Frontal cortex (tissue), 4 donors: ENCODE results near the gene FAM78A. TPM values are rescaled to one million over a fixed set of nuclear protein-coding genes. Genes with fewer than 3 reads are reported as not detected.
"Not testable (repeated sequence)": the region's sequence is repeated elsewhere in the genome, so short reads cannot be mapped to it uniquely, and the experiment has no call there.

ENCODE experiments used
- DNase-seq, 2 donors: peaks; one replicate each; pipeline ENCODE4 v3.0.0; 2012; ENCODE audit warnings: low spot score in 2 of 2
- FAIRE-seq: peaks from 2 replicates; lab custom pipeline; 2012; peaks lifted over from hg19 to GRCh38; lab: Jason Lieb, UNC
- total RNA-seq: library from RNA; depleted of rRNA; stranded (reverse); fragments of >200 nt; gene quantifications from one replicate; pipeline ENCODE4 v1.2.3, GENCODE V29; 2014
- donor health status: control.
- donor health status: control.
- donor health status: control.

FAM78A gene
- total RNA-seq, 1 donor from 2014 or later = 0.82 TPM

- DNase-seq = no peak
- no peak for FAIRE-seq
These were observed 29.7 kb downstream of the FAM78A start for GRCh38 chr9:131246618-131247017.

DNA sequence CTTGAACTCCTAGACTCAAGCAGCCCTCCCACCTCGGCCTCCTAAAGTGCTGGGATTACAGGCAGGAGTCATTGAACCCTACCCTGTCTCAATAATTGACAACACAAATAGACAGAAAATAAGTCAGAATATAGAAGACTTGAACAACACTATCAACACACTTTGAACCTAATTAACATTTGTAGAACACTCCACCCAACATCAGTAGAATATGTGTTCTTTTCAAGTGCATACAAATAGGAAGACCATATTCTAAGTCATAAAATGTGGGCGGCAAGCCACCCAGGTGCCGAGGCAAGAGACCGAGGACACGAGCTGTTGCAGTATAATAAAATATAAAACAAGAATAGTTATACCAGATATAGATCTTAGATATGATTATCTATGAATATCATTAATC, 32.0 kb downstream of the FAM78A start:
- not testable (repeated sequence) for FAIRE-seq, DNase-seq

GRCh38 chr9:131240047-131240921, 36.0 kb downstream of the FAM78A start:
- DNase-seq (no peak), FAIRE-seq (no peak)

DNA sequence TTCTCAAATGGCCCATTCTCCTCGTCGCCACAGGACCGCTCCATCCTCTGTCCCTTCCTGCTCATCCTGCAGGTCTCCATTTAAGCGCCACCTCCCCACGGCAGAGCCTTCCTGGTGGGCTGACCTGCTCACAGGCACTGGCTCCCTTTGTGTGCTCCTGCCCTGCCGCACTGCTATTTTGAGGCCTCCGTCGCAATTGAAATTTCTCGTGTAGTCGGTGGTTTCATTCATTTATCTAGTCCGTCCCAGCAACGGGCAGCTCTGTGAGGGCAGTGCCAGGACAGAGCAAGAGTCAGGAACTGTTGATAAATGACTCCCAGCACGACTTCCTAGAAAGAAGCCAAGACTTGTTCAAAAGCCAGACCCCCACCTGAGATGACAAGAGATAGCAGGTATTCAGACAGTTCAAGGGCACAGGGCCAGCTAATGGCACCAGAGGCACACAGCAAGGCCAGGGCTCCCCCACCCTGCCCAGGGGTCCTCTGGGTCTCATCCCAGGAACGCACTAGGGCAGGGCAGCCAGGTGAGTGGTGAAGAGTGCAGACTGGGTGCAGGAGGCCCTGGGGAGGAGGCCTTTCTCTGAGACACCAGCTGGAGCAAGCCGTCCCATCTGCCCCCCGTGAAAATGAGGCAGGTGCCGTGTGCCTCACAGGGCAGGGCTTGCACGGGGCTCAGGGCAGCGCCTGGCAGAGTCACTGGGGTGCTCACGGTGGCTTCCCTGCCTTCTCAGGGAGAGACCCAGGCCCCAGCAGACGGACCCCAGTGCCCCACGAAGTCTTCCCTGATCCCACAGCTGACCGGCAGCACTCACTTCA, 36.9 kb downstream of the FAM78A start:
- FAIRE-seq = no peak
- no peak for DNase-seq

- FAIRE-seq (no peak), DNase-seq (no peak)
These were observed 37.8 kb downstream of the FAM78A start for GRCh38 chr9:131238402-131239021.

DNA sequence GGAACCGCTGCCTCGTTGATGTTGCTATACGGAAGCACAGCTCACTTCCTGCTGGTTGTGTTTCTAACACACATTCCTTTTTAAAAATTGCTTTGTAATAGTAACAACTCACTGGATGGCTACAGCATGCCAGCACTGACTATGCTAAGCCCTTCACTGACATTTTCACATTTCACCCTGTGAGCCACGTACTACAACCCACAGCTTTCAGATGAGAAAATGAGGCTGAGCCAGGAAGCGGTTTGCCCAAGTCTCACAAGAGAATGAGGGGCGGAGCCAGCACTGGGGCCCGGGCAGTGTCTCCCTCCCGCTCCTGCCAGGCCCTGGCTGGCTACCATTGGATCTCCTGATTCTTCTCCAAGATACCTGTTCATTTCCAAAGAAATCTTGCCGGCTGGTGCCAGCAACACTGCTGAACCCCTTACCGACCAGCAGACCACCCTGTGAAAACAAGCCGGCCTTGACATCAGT, 38.3 kb downstream of the FAM78A start:
- FAIRE-seq = no peak
- peak in 1 of 2 donors; percentile 37 for DNase-seq

DNA sequence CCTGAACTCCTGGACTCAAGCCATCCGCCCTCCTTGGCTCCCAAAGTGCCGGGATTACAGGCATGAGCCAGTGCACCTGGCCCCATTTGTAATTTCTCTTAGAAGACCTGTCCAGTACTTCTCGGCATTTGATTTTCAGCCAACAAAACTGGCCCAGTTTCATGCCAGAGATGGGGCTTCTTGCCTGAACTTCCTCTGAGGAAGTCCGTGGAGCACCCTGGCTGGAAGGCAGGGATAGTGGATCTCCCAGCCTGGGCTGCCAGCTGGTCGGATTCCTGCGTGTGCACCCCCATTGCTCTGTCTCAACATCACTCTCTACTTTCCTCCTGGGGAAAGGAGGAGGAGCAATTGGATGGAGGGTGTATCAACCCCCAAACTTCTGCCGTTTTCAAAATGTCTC, 39.0 kb downstream of the FAM78A start:
- DNase-seq = no peak

DNA sequence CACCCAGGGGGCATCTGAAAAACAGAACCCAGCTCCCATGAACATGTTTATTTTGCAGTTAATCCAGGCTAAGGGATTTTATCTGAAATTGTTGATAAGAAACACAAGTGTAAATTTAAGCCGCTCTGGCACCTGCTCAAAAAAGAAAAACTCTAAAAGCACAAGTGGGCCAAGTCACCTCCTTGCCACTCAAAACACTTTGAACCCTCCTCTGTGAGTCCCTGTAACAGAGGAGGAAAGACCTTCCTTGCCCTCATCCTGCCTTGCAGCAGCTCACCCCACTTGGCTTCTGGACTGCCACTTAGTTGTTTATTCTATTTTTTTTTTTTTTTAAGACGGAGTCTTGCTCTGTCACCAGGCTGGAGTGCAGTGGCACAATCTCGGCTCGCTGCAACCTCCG, 39.5 kb downstream of the FAM78A start:
- DNase-seq = no peak
- FAIRE-seq = no peak

More for the DNA sequence above, 39.0 kb downstream of the FAM78A start:
- FAIRE-seq = no peak

DNA sequence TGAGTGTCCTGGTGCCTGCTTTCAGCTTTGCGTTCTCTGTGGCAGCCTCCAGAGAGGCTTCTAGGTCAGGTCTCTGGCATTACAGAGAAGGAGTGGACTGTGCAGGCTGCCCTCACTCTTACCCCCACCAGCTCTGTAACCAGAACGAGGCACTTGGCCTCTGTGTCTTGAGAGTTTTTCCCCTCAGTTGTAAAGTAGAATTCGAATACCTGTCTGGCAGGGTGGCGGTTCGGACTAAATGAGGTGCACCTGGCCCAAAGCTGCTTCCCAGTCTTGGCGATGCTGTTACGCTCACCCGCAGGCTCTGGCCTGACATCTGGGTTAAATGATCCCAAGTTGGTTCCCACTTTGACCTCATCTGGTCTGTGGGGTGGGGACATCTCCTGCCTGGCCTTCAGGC, 40.1 kb downstream of the FAM78A start:
- DNase-seq (no peak), FAIRE-seq (no peak)

DNA sequence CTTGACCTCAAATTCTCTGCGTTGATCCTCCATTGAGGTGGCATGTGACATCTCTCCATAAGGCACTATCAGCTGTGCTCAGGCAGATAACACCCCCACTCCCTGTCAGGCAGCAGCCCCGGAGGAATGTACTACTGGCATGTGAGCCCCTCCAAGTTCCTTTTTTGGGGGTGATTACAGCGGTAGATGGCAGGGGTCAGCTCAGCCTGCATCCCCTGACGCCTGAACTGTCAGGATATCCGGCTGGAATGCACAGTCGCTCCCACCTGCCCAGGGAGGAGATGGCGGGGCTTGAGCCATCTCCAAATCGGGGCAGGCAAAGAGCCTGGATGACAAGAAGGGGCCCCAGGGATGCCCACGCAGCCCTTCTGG, 40.8 kb downstream of the FAM78A start:
- no peak for DNase-seq
- FAIRE-seq = no peak

- FAIRE-seq (no peak), DNase-seq (no peak)
These were observed 41.4 kb downstream of the FAM78A start for GRCh38 chr9:131234799-131235479.

- FAIRE-seq (no peak), DNase-seq (no peak)
These were observed 42.3 kb downstream of the FAM78A start for GRCh38 chr9:131233995-131234394.

DNA sequence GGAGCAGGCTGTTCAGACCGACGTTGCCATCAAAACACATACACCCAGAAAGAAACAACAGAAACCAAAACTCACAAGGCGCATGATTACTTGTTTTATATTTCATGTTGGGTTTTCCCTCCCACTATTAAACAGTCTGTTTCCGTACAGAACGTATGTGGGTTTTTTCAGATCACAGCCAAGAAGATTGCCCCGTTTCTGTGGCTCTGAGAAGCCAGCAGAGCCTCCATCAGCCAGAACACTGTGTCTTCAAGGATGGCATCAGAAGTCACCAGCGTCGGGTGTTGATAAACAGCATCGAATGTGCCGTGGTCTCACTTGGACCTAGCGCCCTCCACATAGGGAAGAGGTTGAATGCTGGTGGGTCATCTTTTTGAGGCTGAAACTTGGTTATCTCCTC, 42.8 kb downstream of the FAM78A start:
- FAIRE-seq = no peak

GRCh38 chr9:131228988-131229387, 47.3 kb downstream of the FAM78A start:
- no peak for FAIRE-seq

More for the DNA sequence above, 42.8 kb downstream of the FAM78A start:
- no peak for DNase-seq

DNA sequence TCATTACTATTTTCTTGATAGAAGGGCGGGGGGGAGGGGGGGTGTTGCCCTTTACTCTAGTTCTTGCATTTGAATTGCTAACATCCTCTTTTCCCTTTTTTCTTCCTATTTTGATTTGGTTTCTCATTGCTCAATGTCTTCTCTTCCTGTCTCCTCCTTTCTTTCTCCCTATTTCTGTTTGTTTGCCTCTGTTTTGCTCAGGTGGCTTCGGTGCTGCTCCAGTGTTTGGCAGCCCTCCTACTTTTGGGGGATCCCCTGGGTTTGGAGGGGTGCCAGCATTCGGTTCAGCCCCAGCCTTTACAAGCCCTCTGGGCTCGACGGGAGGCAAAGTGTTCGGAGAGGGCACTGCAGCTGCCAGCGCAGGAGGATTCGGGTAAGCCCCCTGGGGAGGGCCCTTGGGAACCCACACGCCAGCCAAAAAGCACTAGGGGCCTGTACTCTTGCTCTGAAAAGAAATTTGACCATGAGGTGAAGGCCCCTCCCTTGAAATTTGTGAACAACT, 48.3 kb downstream of the FAM78A start:
- no peak for FAIRE-seq
- DNase-seq = no peak

More at GRCh38 chr9:131228988-131229387, 47.3 kb downstream of the FAM78A start:
- DNase-seq = no peak

DNA sequence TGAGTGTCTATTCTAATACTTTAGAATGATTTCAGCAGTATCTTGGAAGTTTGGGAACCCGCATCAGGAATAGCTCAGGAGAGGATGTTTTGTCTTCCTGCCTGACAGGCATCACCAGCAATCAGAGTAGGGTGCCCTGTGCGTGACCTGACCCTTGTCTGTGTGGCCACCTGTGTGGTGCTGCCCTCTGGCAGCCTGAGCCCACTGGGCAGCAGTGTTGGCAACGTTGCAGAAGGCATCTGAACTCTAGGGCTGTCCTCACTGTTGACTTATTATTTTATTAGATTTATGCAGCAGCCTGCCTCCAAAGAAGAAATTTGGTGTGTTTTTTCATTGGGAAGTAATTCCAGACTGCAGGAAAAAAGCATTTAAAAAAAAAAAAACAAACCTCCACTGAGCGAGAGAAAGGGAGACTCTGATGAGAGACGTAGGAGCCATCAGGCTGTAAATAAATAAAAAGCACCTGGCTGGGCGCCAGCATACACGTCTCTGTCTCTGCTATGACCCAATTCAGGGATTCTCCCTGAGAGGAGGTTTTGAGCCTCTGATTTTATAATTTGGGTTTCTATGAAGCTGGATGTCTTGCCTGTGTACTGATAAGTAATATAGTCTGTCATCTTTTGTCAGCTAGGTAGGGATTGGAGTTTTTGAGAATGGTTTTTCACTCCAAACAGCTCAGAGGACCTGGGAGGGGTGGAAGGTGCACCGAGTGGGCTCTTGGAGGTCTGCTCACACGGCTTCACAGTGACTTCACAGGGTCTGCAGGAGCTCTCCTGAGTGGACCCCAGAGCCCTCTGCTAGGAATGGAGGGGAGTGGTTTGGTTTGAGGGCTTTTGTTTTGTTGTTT, 49.0 kb downstream of the FAM78A start:
- DNase-seq (no peak), FAIRE-seq (no peak)

GRCh38 chr9:131226226-131226625, 50.1 kb downstream of the FAM78A start:
- no peak for DNase-seq
- FAIRE-seq = no peak

DNA sequence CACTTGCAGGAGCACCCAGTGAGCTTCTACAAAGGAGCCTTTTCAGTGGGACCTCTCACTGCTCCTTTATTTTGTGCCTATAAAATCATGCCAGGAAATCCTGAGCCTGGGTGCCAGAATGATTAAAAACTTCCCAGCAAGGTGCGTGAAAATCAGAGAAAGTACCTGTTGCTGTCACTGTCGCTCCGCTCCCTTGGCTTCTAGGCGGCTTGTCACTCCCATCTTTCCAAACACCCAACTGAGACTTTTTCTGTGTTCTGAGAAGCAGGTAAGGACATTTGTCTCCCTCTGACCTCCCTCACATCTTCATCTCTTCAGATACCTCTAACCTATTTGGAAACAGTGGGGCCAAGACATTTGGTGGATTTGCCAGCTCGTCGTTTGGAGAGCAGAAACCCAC, 53.9 kb downstream of the FAM78A start:
- FAIRE-seq (no peak), DNase-seq (no peak)

DNA sequence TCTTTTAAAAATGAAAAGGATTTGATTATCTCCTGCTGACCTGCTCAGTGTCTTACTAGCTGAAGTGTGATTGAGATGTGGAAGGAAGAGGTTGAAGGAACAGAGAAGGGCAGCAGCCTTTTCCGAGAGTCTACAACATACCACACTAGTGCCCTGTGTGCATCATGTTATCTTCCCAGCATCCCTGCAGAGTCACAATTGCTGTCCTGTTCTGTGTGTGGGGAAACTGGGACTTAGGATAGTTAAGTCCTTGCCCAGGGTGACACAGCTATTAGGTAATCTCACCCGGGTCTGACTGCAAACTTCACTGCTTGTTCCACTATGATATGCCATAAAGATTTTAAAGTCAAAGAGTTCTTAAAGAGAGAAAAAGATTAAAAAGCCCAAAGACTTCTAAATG, 55.8 kb downstream of the FAM78A start:
- FAIRE-seq (no peak), DNase-seq (no peak)
